NB4 (cell line): ENCODE measurements around the gene FETUB.

Experiments used
- DNase-seq: peaks from one replicate; pipeline ENCODE4 v3.0.0; 2010; ENCODE audit warnings: low read depth
- H3K4me3 ChIP-seq: one replicate; pipeline ENCODE4 v1.5.1; 2011; ENCODE audit warnings: mild to moderate bottlenecking, low read depth, low read length, moderate library complexity
- MAX ChIP-seq: IDR thresholded peaks from 2 replicates; pipeline ENCODE4 v1.6.1; 2011; ENCODE audit warnings: low read depth, low read length
- MYC ChIP-seq: IDR thresholded peaks from 2 replicates; pipeline ENCODE4 v1.6.1; 2011; ENCODE audit warnings: low read depth, low read length
- POLR2A ChIP-seq: IDR thresholded peaks from 2 replicates; pipeline ENCODE4 v1.6.1; 2011; ENCODE audit warnings: mild to moderate bottlenecking; ENCODE audit not compliant: insufficient read length; ENCODE audit errors: extremely low read depth
- TF ChIP-seq, protein P1 (sequence below): IDR thresholded peaks from one replicate; pipeline ENCODE4 v1.5.1; 2012; ENCODE audit warnings: low read depth, low read length

FETUB gene

GRCh38 chr3:186612721-186613636 lies 27.2 kb upstream of the FETUB start, which contains the start of gene AHSG:
TSS of gene AHSG (plus strand) at chr3:186613060. CDS start at chr3:186613142, 82 bp downstream.
- H3K4me3 ChIP-seq: no peak within 1 kb of the TSS
- TF ChIP-seq POLR2A (no peak), MAX (no peak), MYC (no peak)
- TF ChIP-seq, protein P1, sequence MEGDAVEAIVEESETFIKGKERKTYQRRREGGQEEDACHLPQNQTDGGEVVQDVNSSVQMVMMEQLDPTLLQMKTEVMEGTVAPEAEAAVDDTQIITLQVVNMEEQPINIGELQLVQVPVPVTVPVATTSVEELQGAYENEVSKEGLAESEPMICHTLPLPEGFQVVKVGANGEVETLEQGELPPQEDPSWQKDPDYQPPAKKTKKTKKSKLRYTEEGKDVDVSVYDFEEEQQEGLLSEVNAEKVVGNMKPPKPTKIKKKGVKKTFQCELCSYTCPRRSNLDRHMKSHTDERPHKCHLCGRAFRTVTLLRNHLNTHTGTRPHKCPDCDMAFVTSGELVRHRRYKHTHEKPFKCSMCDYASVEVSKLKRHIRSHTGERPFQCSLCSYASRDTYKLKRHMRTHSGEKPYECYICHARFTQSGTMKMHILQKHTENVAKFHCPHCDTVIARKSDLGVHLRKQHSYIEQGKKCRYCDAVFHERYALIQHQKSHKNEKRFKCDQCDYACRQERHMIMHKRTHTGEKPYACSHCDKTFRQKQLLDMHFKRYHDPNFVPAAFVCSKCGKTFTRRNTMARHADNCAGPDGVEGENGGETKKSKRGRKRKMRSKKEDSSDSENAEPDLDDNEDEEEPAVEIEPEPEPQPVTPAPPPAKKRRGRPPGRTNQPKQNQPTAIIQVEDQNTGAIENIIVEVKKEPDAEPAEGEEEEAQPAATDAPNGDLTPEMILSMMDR: no peak
- DNase-seq: no peak

DNA sequence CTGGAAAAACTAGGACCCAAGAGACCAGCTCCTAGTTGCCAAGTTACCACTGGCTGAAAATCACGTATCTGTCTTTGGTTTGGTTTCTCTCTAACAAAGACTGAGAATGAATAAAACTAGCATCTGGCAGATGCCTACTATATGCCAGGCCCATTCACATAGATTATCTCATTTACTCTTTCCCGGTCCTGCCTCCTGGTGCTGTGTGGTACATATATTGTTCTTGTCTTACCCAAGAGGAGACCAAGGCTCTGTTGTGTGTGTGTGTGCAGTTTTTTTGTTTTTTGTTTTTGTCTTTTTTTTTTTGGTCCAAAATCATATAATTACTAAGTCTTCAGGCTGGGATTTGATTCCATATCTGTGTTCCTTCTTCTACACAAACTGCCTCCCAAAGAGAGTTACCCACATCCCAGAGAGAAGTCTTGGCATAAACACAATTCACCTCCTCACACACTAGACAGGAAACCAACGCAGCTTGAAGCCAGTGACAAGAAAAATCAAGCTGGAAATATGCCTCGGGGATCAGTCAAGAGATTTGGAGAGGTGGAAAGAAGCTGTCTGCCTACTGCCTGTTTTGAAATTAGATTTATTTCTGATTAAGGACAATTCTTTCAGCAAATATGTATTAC lies 26.4 kb upstream of the FETUB start:
- DNase-seq: no peak
- no peak overlapping the region for H3K4me3 ChIP-seq
- no peak for TF ChIP-seq MAX
- no peak for TF ChIP-seq POLR2A
- TF ChIP-seq MYC: no peak
- TF ChIP-seq, protein P1: no peak

DNA sequence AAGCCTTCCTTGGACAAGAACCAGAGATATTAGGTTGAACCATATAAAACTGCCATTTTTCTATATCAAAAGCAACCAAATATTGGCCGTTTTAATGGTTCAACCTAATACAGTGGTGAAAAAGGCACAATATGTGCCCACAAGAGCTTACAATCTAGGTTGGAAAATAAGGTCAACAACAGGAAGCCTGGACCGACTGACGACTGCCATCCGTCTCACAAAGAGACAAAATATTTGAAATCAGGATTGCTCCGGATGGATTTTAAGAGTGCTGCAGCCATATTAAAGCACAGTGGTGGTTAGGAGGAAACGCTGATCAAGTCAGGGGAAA lies 26.0 kb upstream of the FETUB start:
- H3K4me3 ChIP-seq: no peak overlapping the region
- TF ChIP-seq MYC: no peak
- no peak for TF ChIP-seq POLR2A
- TF ChIP-seq MAX: no peak
- TF ChIP-seq, protein P1: no peak
- DNase-seq: no peak

GRCh38 chr3:186614597-186615483 lies 25.4 kb upstream of the FETUB start:
- no peak overlapping the region for H3K4me3 ChIP-seq
- TF ChIP-seq, protein P1: peak; percentile 96
- TF ChIP-seq POLR2A (no peak), MAX (peak; percentile 81), MYC (peak; percentile 81)
- DNase-seq: peak; percentile 78

- DNase-seq: no peak
- H3K4me3 ChIP-seq: no peak overlapping the region
- TF ChIP-seq POLR2A: no peak
- TF ChIP-seq, protein P1: no peak
- no peak for TF ChIP-seq MYC
- TF ChIP-seq MAX: no peak
These were observed 23.9 kb upstream of the FETUB start for GRCh38 chr3:186616299-186616617.
